GM18867 (cell line): ENCODE results near the gene SELENOV.

Source experiments
- ATAC-seq: cut with Tn5 transposase; IDR thresholded peaks from one replicate; pipeline ENCODE4 v1.9.1; 2021; ENCODE audit warnings: mild to moderate bottlenecking, moderate library complexity; ENCODE audit not compliant: unreplicated experiment

SELENOV gene

DNA sequence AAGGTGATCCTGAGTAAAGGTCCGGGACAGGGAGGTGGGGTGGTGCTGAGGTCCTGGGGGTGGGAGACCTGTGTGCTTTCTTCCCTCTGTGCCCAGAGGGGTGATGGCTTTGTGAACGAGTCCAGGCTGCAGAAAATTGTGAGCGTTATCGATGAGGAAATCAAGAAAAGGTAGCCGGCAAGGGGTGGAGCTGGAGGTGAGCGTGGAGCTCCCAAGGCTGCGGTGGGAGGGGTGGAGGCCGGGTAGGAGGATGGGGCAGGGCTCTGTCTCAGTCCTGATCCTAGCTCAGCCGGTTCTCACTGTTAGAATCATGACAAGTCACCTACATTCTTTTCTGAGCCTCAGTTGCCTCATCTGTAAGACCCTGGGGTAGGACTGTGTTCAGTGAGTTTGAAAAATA is 4.0 kb downstream of the SELENOV start:
- no peak for ATAC-seq

GRCh38 chr19:39520541-39521484 is 5.9 kb downstream of the SELENOV start:
- no peak for ATAC-seq

GRCh38 chr19:39524495-39524894 is 9.6 kb downstream of the SELENOV start:
- ATAC-seq = no peak

DNA sequence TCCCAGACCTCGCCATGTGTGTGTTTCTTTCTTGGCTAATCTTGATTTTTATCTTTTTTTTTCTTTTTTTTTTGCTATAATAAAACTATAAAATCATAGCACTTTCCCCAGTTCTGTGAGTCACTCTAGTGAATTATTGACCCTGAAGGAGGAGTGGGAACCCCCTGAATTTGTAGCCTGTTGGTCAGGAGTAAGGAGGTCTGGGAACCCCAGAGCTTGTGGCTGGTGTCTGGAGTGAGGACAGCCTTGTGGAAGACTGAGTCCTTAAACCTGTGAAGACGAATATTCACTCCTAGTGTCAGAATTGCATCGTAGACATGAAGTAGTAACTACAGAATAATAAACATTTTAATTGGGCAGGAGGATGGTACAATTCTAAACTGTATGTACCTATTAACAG is 10.3 kb downstream of the SELENOV start:
- ATAC-seq = no peak

- no peak for ATAC-seq
Observed at GRCh38 chr19:39531834-39532232, 16.9 kb downstream of the SELENOV start.

GRCh38 chr19:39532233-39533002 is 17.5 kb downstream of the SELENOV start, which contains the start of gene EID2B:
EID2B (minus strand) TSS chr19:39532852; CDS start chr19:39532802, 50 bp downstream.
- peak; percentile 87 for ATAC-seq

DNA sequence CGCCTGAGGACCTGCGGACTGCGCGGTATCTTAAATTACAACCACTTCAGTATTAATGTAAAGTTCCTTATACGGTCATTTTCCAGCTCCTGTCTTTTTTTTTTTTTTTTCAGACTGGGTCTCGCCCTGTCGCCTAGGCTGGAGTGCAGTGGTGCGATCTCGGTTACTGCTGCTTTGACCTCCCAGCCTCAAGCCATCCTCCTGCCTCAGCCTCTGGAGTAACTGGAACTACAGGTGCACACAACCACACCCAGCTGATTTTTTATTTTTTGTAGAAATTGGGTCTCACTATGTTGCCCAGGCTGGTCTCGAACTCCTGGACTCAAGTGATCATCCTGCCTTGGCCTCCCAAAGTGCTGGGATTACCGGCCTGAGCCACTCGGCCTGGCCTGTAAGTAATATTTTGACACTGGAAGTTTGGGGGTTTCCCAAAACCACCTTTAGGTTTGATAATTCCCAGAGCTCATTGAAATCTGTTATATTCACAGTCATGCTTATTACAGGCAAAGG is 18.1 kb downstream of the SELENOV start:
- no peak for ATAC-seq

DNA sequence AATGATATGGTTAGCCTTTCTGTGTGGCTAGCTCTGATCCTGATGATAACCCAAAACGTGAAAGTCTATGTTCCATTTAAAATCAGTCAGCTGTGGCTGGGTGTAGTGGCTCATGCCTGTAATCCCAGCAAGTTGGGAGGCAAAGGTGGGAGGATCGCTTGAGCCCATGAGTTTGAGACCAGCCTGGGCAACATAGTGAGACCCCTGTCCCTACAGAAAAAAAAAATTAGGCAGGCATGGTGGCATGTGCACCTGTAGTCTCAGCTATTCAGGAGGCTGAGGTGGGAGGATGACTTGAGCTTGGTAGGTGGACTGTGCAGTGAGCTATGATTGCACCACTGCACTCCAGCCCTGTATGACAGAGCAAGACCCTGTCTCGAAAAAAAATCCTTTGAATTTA is 18.9 kb downstream of the SELENOV start:
- ATAC-seq = no peak

DNA sequence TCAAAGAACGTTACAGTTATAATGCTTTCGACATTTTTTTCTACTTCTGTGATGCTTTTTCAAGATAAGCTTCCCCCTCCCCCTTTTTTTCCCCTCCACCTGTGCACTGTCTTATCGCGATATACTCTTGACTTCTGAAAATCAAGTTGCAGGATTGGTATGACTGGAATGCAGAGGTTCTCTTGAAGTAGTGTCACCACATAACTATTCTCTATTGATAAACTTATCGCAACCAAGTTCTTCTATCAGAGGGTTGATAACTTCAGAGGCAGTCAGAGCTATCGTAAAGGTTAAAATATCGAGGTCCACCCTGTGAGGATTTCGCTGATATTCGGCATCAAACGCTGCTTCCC is 24.2 kb downstream of the SELENOV start:
- ATAC-seq = no peak

DNA sequence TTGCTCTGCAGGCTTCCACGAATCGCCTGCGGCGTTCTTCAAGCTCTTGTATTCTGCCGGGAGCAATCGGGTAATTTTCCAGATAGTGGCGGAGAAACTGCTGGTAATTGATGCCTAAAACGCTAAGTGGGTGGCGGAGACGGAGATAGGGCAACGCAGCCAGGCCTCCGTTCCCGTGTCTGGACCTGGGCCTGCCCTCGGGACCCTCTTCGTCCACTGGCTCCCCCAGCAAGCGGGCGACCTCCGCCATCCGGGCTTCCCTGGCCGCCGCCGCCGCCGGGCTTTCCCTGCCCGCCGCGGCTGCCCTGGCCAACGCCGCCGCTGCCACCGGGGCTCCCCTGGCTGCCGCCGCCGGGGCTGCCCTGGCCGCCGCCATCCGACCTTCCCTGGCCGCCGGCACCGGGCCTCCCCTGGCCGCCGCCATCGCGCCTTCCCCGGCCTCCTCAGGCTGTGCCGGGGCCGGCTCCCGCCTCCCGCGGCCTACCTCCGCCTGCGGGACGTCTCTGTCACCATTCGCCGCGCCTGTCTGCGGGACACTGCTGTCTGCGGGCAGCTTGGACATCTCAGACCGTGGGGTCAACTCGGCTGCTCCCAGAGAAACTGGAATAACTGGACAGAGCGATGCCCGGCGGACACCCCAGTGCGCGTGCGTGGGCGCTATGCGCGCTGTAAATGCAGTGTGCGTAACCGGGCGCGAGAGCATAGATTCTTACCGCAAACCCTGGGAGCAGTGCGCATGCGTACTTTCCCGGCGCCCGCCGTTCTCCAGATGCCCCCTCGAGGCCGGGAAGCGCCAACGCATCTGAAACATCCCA is 24.8 kb downstream of the SELENOV start, which contains the start of gene EID2:
TSS of gene EID2 (minus strand) at position 644 of the 815 bp plus-strand sequence. CDS start at position 562, 82 bp downstream.
- ATAC-seq = peak; percentile 82

DNA sequence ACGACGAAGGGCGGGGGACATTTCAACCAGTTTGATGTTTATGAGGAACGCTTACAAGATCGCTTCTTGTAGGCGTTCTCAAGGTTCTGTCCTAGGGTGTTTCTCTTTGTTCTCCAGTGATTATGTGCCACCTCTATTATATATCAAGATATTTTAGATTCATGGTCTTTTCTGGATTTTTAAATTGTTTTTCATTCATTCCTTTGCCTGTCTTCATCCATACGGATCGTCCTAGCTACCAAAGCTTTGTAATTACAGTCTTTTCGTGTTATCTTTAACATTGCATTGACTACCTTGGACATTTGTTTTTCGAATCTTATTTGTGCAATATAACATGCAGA is 25.4 kb downstream of the SELENOV start:
- no peak for ATAC-seq

DNA sequence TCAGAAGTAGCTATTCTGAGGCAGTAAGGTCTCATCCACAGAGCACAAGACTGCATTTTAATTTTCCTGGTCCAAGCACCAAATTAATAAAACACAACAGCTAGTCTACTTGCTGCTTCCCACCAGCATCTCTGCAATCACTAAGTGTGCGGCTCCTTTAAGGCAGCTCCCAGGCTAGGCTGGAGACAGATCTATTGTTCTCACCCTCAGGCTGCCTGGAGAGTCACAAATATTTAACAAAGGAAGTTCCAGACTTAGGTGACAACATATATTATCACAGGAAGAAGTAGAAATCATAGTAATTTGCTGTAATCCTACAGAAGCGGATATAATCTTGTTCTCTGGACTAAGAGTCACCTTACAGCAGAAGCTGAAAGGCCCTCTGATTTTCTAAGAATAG is 27.3 kb downstream of the SELENOV start:
- ATAC-seq = no peak

GRCh38 chr19:39543477-39543857 is 28.5 kb downstream of the SELENOV start:
- ATAC-seq = no peak

- ATAC-seq = no peak
Observed at GRCh38 chr19:39544226-39544903, 29.4 kb downstream of the SELENOV start.

DNA sequence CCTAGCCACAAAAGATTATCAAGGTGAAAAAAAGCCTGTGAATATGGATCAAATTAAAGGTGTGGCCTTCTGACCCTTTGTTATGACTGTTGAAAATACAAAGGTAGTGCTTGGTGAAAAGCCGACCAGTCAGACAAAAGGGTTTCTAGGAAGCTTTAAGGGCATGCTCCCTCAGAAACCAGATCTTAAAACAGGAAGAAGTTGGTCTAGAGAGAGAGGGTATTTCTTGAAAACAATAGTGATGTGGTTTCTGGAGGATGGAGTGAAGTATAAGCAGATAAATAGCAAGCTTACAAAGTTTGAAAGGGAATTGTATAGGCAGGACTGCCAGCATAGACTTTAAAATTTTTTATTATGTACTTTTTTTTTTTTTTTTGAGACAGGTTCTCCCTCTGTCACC is 30.0 kb downstream of the SELENOV start:
- no peak for ATAC-seq

DNA sequence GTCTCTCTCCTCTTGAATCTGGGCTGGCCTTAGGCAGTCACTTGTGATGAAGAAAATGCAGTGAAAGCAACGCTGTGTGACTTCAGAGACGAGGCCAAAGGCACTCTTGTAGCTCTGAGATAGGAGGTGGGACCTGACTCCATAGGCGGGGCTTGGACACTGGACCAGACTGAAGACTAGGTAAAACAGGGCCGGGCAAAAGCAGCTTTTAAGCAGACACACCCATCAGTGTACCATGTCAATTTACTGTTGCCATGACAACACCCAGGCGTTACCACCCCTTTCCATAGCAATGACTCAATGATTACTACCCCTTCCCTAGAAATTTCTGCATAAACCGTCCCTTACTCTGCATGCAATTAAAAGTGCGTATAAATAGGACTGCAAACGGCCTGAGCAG is 31.7 kb downstream of the SELENOV start:
- ATAC-seq = no peak

GRCh38 chr19:39550197-39550596 is 35.3 kb downstream of the SELENOV start:
- no peak for ATAC-seq

DNA sequence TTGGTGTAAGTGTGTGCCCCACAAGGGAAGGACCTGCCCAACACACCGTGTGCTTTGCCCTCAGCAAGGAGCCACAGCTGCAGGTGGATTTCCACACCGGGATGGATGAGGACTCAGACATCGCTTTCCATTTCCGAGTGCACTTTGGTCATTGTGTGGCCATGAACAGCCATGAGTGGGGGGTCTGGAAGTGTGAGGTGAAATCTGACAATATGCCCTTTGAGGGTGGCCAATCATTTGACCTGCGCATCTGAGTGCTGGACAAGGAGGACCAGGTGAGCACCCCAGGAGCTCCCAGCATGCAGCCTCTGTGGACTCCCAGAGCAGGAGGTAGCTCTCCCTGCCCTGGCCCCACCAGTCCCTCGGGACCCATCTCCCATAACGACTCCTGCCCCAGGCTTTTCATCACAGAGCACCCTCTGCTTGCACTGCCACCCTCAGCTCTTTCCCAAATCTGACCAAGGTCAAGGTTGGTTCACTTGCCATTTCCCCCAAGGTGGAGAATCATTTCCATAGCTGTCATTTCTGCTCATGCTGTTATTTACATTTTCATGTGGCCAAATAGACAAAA is 38.2 kb downstream of the SELENOV start:
- no peak for ATAC-seq

GRCh38 chr19:39554701-39555311 is 39.9 kb downstream of the SELENOV start:
- ATAC-seq = no peak

- ATAC-seq = no peak
Observed at GRCh38 chr19:39555883-39556282, 40.9 kb downstream of the SELENOV start.
